Activated T-helper 1 cell treated with anti-CD3 and anti-CD28 coated beads, Interleukin-12 subunit alpha, Interleukin-12 subunit beta, Interleukin-2, Interleukin-4 antibody, amounts not matched to agents 30 ng/mL and 10 ng/mL and 1 ng/mL, durations not matched to agents 14 hours and 24 hours and 36 hours (primary cell): ENCODE results near the gene NCDN. TPM values are rescaled to one million over a fixed set of nuclear protein-coding genes. Genes with fewer than 3 reads are reported as not detected.

Experiments
- DNase-seq: peaks from one replicate; pipeline ENCODE4 v3.0.0; 2021; ENCODE audit warnings: low spot score
- H3K27ac Mint-ChIP-seq: one replicate; pipeline ENCODE4 v1.8.0; 2021; ENCODE audit warnings: mild to moderate bottlenecking, mixed read lengths
- H3K27me3 Mint-ChIP-seq: one replicate; pipeline ENCODE4 v1.8.0; 2022; ENCODE audit warnings: mild to moderate bottlenecking, moderate library complexity, mixed read lengths; ENCODE audit not compliant: insufficient read depth
- H3K36me3 Mint-ChIP-seq: one replicate; pipeline ENCODE4 v1.8.0; 2021; ENCODE audit warnings: low read depth, mixed read lengths
- H3K4me1 Mint-ChIP-seq: one replicate; pipeline ENCODE4 v1.8.0; 2021; ENCODE audit warnings: low read depth, mixed read lengths
- H3K4me3 Mint-ChIP-seq: one replicate; pipeline ENCODE4 v1.8.0; 2021; ENCODE audit warnings: mild to moderate bottlenecking, moderate library complexity, mixed read lengths
- H3K9me3 Mint-ChIP-seq: one replicate; pipeline ENCODE4 v1.8.0; 2021; ENCODE audit warnings: mixed read lengths
- intact Hi-C: fragments of 100-400 bp; cut with micrococcal nuclease; formaldehyde crosslinking; loops from one replicate; pipeline ENCODE4 v1.15.1; 2024
- total RNA-seq: library from RNA; stranded (reverse); gene quantifications from 2 replicates; pipeline ENCODE4 v1.2.3, GENCODE V29; 2022

NCDN gene, protein sequence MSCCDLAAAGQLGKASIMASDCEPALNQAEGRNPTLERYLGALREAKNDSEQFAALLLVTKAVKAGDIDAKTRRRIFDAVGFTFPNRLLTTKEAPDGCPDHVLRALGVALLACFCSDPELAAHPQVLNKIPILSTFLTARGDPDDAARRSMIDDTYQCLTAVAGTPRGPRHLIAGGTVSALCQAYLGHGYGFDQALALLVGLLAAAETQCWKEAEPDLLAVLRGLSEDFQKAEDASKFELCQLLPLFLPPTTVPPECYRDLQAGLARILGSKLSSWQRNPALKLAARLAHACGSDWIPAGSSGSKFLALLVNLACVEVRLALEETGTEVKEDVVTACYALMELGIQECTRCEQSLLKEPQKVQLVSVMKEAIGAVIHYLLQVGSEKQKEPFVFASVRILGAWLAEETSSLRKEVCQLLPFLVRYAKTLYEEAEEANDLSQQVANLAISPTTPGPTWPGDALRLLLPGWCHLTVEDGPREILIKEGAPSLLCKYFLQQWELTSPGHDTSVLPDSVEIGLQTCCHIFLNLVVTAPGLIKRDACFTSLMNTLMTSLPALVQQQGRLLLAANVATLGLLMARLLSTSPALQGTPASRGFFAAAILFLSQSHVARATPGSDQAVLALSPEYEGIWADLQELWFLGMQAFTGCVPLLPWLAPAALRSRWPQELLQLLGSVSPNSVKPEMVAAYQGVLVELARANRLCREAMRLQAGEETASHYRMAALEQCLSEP
- total RNA-seq = 43.8 and 45.1 TPM in 2 replicates

GRCh38 chr1:35557611-35558373, at the start of gene NCDN:
TSS of gene NCDN (plus strand) at chr1:35557799. CDS start at chr1:35558191, 392 bp downstream.
- Mint-ChIP-seq H3K27ac (peak within 1 kb of the TSS; percentile 96), H3K4me3 (peak within 1 kb of the TSS; percentile 98), H3K4me1 (peaks cover 71% of the 10 kb centered on the region), H3K36me3 (peaks cover 25% of the 10 kb centered on the region), H3K27me3 (no peaks in the 10 kb centered on the region), H3K9me3 (no peaks in the 10 kb centered on the region)
- intact Hi-C loops = loop anchor here (1.0 to 10.0 kb wide), 8 partner anchors 19 to 703 kb away; partner anchors contain the start of genes AGO3, PSMB2, SFPQ and SMIM12
- DNase-seq = peak; percentile 94

- H3K27ac Mint-ChIP-seq = peak overlapping the region; percentile 45
- peaks cover 64% of the 10 kb centered on the region for H3K4me1 Mint-ChIP-seq
- intact Hi-C loops = loop anchor here (1.0 to 5.0 kb wide), 3 partner anchors 9 to 316 kb away; partner anchors contain the start of gene SFPQ
- H3K36me3 Mint-ChIP-seq = peaks cover 27% of the 10 kb centered on the region
- H3K9me3 Mint-ChIP-seq = no peaks in the 10 kb centered on the region
- no peak overlapping the region for H3K4me3 Mint-ChIP-seq
- DNase-seq = no peak
- no peaks in the 10 kb centered on the region for H3K27me3 Mint-ChIP-seq
Measured at GRCh38 chr1:35507947-35508346, 49.7 kb upstream of the NCDN start.

DNA sequence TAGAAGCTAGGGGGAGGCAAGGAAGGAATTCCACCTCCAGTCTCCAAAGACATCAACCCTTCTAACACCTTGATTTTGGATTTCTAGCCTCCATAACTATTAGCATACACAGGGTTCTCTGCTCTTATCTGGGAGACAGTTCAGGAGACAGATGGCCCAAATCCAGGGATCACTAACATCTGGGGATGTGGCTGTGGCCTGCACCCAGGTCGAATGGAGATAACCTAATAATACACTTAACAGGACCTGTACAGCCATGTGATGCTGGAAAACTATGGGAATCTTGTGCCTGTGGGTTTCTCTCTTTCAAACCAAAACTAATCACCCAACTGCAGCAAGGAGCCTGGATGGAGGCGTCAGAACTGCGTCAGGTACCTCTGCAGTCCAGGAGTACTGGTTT, 48.0 kb upstream of the NCDN start:
- Mint-ChIP-seq H3K36me3 (peaks cover 23% of the 10 kb centered on the region), H3K4me3 (no peak overlapping the region), H3K27ac (peak overlapping the region; percentile 13), H3K9me3 (peaks cover 4% of the 10 kb centered on the region), H3K27me3 (no peaks in the 10 kb centered on the region), H3K4me1 (peaks cover 55% of the 10 kb centered on the region)
- intact Hi-C loops = loop anchor here (5.0 kb wide), 2 partner anchors 37 to 317 kb away; partner anchors contain the start of gene SFPQ
- no peak for DNase-seq

GRCh38 chr1:35511305-35511704, 46.3 kb upstream of the NCDN start:
- no peak overlapping the region for H3K4me3 Mint-ChIP-seq
- intact Hi-C loops = no loop called here
- no peak overlapping the region for H3K27ac Mint-ChIP-seq
- peaks cover 27% of the 10 kb centered on the region for H3K36me3 Mint-ChIP-seq
- H3K9me3 Mint-ChIP-seq = peaks cover 18% of the 10 kb centered on the region
- H3K4me1 Mint-ChIP-seq = peaks cover 38% of the 10 kb centered on the region
- no peak for DNase-seq
- no peaks in the 10 kb centered on the region for H3K27me3 Mint-ChIP-seq

DNA sequence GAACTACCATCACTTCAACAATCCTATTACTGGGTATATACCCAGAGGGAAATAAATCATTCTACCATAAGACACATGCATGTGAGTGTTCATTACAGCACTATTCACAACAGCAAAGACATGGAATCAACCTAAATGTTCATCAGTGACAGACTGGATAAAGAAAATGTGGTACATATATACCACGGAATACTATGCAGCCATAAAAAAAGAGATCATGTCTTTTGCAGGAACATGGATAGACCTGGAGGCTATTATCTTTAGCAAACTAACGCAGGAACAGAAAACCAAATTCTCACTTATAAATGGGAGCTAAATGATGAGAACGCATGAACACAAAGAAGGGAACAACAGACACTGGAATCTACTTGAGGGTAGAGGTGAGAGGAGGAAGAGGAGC, 39.4 kb upstream of the NCDN start:
- Mint-ChIP-seq H3K36me3 (peaks cover 44% of the 10 kb centered on the region), H3K27ac (no peak overlapping the region), H3K9me3 (peaks cover 42% of the 10 kb centered on the region), H3K4me1 (peaks cover 8% of the 10 kb centered on the region), H3K27me3 (no peaks in the 10 kb centered on the region), H3K4me3 (no peak overlapping the region)
- DNase-seq = no peak
- intact Hi-C loops = no loop called here

- intact Hi-C loops = no loop called here
- Mint-ChIP-seq H3K4me3 (no peak overlapping the region), H3K9me3 (peaks cover 47% of the 10 kb centered on the region), H3K36me3 (peaks cover 50% of the 10 kb centered on the region), H3K27me3 (no peaks in the 10 kb centered on the region), H3K4me1 (peaks cover 15% of the 10 kb centered on the region), H3K27ac (no peak overlapping the region)
- DNase-seq = no peak
Measured at GRCh38 chr1:35519432-35519831, 38.2 kb upstream of the NCDN start.

- no peak for DNase-seq
- peaks cover 40% of the 10 kb centered on the region for H3K36me3 Mint-ChIP-seq
- intact Hi-C loops = no loop called here
Measured at GRCh38 chr1:35524106-35524505, 33.5 kb upstream of the NCDN start.

GRCh38 chr1:35530168-35530567, 27.4 kb upstream of the NCDN start:
- H3K36me3 Mint-ChIP-seq = peaks cover 53% of the 10 kb centered on the region
- DNase-seq = no peak
- H3K9me3 Mint-ChIP-seq = peaks cover 42% of the 10 kb centered on the region
- peaks cover 10% of the 10 kb centered on the region for H3K4me1 Mint-ChIP-seq
- no peak overlapping the region for H3K27ac Mint-ChIP-seq
- H3K4me3 Mint-ChIP-seq = no peak overlapping the region
- intact Hi-C loops = no loop called here
- H3K27me3 Mint-ChIP-seq = no peaks in the 10 kb centered on the region

More at GRCh38 chr1:35524106-35524505, 33.5 kb upstream of the NCDN start:
- Mint-ChIP-seq H3K4me1 (peaks cover 15% of the 10 kb centered on the region), H3K27ac (no peak overlapping the region), H3K4me3 (no peak overlapping the region), H3K9me3 (peaks cover 42% of the 10 kb centered on the region), H3K27me3 (no peaks in the 10 kb centered on the region)

GRCh38 chr1:35530946-35531345, 26.7 kb upstream of the NCDN start:
- Mint-ChIP-seq H3K27ac (no peak overlapping the region), H3K4me1 (peaks cover 18% of the 10 kb centered on the region), H3K27me3 (no peaks in the 10 kb centered on the region), H3K36me3 (peaks cover 53% of the 10 kb centered on the region), H3K9me3 (peaks cover 35% of the 10 kb centered on the region), H3K4me3 (no peak overlapping the region)
- no peak for DNase-seq
- intact Hi-C loops = no loop called here

DNA sequence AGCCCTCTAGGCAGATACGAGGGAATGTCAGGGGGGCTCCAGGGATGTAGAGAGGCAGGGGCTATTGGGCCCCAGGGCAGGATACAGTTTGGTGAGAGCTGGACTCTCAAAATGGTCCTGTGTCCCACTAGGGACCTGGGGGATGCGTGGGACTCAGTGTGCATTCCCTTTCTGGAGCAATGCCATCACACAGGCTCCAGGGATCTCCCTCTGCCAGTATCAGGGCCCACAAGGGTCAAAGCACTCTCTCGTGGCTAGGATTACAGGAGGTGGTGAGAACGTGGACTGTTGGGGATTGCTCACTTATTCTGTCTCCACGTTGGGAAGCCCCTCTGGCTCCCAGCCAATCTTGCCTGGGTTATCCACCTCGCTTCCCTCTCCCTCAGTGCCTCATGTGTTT, 26.2 kb upstream of the NCDN start:
- intact Hi-C loops = no loop called here
- no peak overlapping the region for H3K4me3 Mint-ChIP-seq
- H3K36me3 Mint-ChIP-seq = peaks cover 55% of the 10 kb centered on the region
- peaks cover 22% of the 10 kb centered on the region for H3K4me1 Mint-ChIP-seq
- no peak for DNase-seq
- no peaks in the 10 kb centered on the region for H3K27me3 Mint-ChIP-seq
- no peak overlapping the region for H3K27ac Mint-ChIP-seq
- peaks cover 35% of the 10 kb centered on the region for H3K9me3 Mint-ChIP-seq

- DNase-seq = no peak
- Mint-ChIP-seq H3K27me3 (no peaks in the 10 kb centered on the region), H3K9me3 (peaks cover 27% of the 10 kb centered on the region), H3K27ac (no peak overlapping the region), H3K36me3 (peaks cover 51% of the 10 kb centered on the region), H3K4me1 (peaks cover 35% of the 10 kb centered on the region), H3K4me3 (no peak overlapping the region)
- intact Hi-C loops = no loop called here
Measured at GRCh38 chr1:35532497-35533223, 24.9 kb upstream of the NCDN start.

DNA sequence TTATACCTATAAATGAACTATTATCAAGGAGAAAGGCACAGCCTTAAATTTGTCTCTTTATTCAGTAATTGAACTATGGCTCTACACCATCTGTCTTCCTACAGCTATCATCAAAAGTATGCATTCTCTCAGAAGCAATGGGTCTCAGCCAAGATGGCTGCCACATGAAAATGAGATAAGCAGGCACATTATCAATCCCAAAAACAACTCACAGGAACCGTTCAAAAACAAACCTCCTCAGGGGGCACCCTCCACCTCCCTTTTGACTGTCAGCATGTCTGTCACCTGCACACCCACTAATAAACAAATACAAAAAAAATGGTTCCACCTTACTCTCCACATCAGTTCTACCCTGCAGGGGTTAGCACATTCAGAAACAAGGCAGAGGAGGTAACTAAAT, 24.0 kb upstream of the NCDN start:
- Mint-ChIP-seq H3K9me3 (peaks cover 20% of the 10 kb centered on the region), H3K27ac (no peak overlapping the region), H3K36me3 (peaks cover 46% of the 10 kb centered on the region), H3K4me3 (no peak overlapping the region), H3K4me1 (peaks cover 42% of the 10 kb centered on the region), H3K27me3 (no peaks in the 10 kb centered on the region)
- intact Hi-C loops = no loop called here
- DNase-seq = no peak
